Neuronal stem cell (in vitro differentiated cells): ENCODE data around the gene PLAAT2.

Experiments used
- DNase-seq: peaks from one replicate; pipeline ENCODE4 v3.0.0-alpha.2; 2013; ENCODE audit warnings: low spot score
- H2AFZ ChIP-seq: one replicate; pipeline ENCODE4 v1.6.1; 2013; ENCODE audit warnings: mild to moderate bottlenecking, low read length, inconsistent platforms
- H2AK5ac ChIP-seq: 2 replicates; pipeline ENCODE4 v1.6.1; 2013; ENCODE audit warnings: low read depth, mild to moderate bottlenecking, inconsistent platforms, low read length, moderate library complexity, mixed read lengths
- H2BK120ac ChIP-seq: 2 replicates; pipeline ENCODE4 v1.6.1; 2013; ENCODE audit warnings: low read depth, mild to moderate bottlenecking, inconsistent platforms, low read length, moderate library complexity, mixed read lengths
- H2BK12ac ChIP-seq: one replicate; pipeline ENCODE4 v1.6.1; 2013; ENCODE audit warnings: low read length, inconsistent platforms
- H2BK15ac ChIP-seq: 2 replicates; pipeline ENCODE4 v1.6.1; 2013; ENCODE audit warnings: mild to moderate bottlenecking, low read length, inconsistent platforms, mixed read lengths
- H2BK5ac ChIP-seq: one replicate; pipeline ENCODE4 v1.6.1; 2013; ENCODE audit warnings: inconsistent platforms, mild to moderate bottlenecking, low read length, moderate library complexity
- H3K14ac ChIP-seq: one replicate; pipeline ENCODE4 v1.6.1; 2013; ENCODE audit warnings: low read length, inconsistent platforms
- H3K18ac ChIP-seq: 2 replicates; pipeline ENCODE4 v1.6.1; 2013; ENCODE audit warnings: low read length, inconsistent platforms
- H3K23ac ChIP-seq: 2 replicates; pipeline ENCODE4 v1.6.1; 2013; ENCODE audit warnings: low read depth, mild to moderate bottlenecking, mixed read lengths, low read length, inconsistent platforms; ENCODE audit not compliant: poor library complexity
- H3K27ac ChIP-seq: replicated peaks from 3 replicates; pipeline ENCODE4 v1.5.1; 2013; ENCODE audit warnings: low read length, inconsistent platforms
- H3K27me3 ChIP-seq, 3 experiments: 2 replicates each; pipeline ENCODE4 v1.6.1; 2013; ENCODE audit warnings: low read length in 3 of 3, mild to moderate bottlenecking in 2 of 3, inconsistent platforms in 1 of 3, low read depth in 1 of 3, mixed read lengths in 1 of 3, moderate library complexity in 1 of 3; ENCODE audit not compliant: control insufficient read depth in 3 of 3, insufficient read depth in 3 of 3
- H3K36me3 ChIP-seq, 2 donors: replicated peaks in 1 of 2; 2 replicates each; pipeline ENCODE4 v1.6.1; 2013; ENCODE audit warnings: low read length in 2 of 2; ENCODE audit not compliant: control insufficient read depth in 2 of 2, insufficient read depth in 2 of 2
- H3K4ac ChIP-seq: 2 replicates; pipeline ENCODE4 v1.6.1; 2013; ENCODE audit warnings: inconsistent platforms, mild to moderate bottlenecking, low read length, moderate library complexity
- H3K4me1 ChIP-seq, 2 donors: 1 replicate in 1 of 2; 2 replicates in 1 of 2; pipeline ENCODE4 v1.6.1; 2013; ENCODE audit warnings: low read length in 2 of 2, low read depth in 1 of 2; ENCODE audit not compliant: control insufficient read depth in 2 of 2, insufficient read depth in 1 of 2
- H3K4me2 ChIP-seq: one replicate; pipeline ENCODE4 v1.6.1; 2013; ENCODE audit warnings: mild to moderate bottlenecking, low read length, inconsistent platforms; ENCODE audit not compliant: insufficient read depth, poor library complexity, severe bottlenecking
- H3K4me3 ChIP-seq, 2 donors: 2 replicates each; pipeline ENCODE4 v1.5.1; 2013; ENCODE audit warnings: low read length in 2 of 2, mild to moderate bottlenecking in 2 of 2, inconsistent platforms in 1 of 2, moderate library complexity in 1 of 2
- H3K79me1 ChIP-seq: one replicate; pipeline ENCODE4 v1.6.1; 2013; ENCODE audit warnings: low read depth, mild to moderate bottlenecking, inconsistent platforms, low read length, moderate library complexity
- H3K9ac ChIP-seq: one replicate; pipeline ENCODE4 v1.6.1; 2013; ENCODE audit warnings: mild to moderate bottlenecking, low read depth, low read length, inconsistent platforms; ENCODE audit not compliant: poor library complexity
- H3K9me3 ChIP-seq, 2 donors: replicated peaks in 1 of 2; 2 replicates each; pipeline versions ENCODE3 to v1.6.1; 2013; ENCODE audit warnings: low read length in 2 of 2, mild to moderate bottlenecking in 2 of 2, inconsistent platforms in 1 of 2, low read depth in 1 of 2, mixed read lengths in 1 of 2, moderate library complexity in 1 of 2; ENCODE audit not compliant: control insufficient read depth in 2 of 2, insufficient read depth in 1 of 2
- H4K8ac ChIP-seq: one replicate; pipeline ENCODE4 v1.6.1; 2013; ENCODE audit warnings: low read depth, mild to moderate bottlenecking, inconsistent platforms, low read length, moderate library complexity
- H4K91ac ChIP-seq: one replicate; pipeline ENCODE4 v1.6.1; 2013; ENCODE audit warnings: low read length, low read depth, mild to moderate bottlenecking, inconsistent platforms; ENCODE audit not compliant: poor library complexity
- WGBS, 2 donors: extraction: QIAGEN DNeasy Blood & Tissue Kit; methylation state at CpG; one replicate each; pipeline ENCODE4 v1.1.7; 2013; ENCODE audit warnings: missing lambda C conversion rate in 2 of 2, mixed read lengths in 1 of 2; ENCODE audit not compliant: insufficient read length in 2 of 2, insufficient replicate concordance in 1 of 2; ENCODE audit errors: extremely low coverage in 2 of 2; 5-methylcytosine and 5-hydroxymethylcytosine counted together

PLAAT2 gene

DNA sequence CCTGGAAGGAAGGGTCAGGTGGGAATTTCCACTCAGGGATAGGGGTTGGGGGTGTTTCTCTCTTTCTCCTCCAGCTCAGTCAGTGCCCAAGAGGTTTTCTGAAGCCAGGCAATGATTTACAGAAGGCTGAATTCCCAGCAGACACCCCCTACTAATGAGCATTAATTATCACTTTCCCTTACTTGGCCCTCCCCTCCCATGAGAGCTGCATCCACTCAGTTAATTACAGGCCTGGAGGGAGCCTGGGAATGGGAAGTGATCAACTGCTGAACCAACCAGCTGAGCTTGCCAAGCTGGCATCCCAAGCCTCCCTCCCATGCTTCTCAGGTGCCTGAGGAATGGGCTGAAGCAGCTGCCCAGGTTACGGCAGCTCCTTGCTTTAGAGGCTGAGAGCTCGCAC, 56.3 kb downstream of the PLAAT2 start:
- WGBS, 2 donors, result no CpG with 5 or more reads among the region's 2 CpGs
- H3K23ac ChIP-seq, result no peak overlapping the region
- H3K14ac ChIP-seq, result no peak overlapping the region
- H3K4me3 ChIP-seq, result no peak overlapping the region
- no peak overlapping the region for H3K18ac ChIP-seq
- H2BK5ac ChIP-seq, result no peak overlapping the region
- H3K9me3 ChIP-seq, result no peaks in the 10 kb centered on the region
- H3K4me1 ChIP-seq, result peaks cover 0 to 13% of the 10 kb centered on the region in 2 donors
- no peaks in the 10 kb centered on the region for H3K36me3 ChIP-seq
- peaks cover 1% of the 10 kb centered on the region for H3K79me1 ChIP-seq
- peaks cover 0 to 11% (median 0%) of the 10 kb centered on the region in 3 experiments for H3K27me3 ChIP-seq
- H3K4me2 ChIP-seq, result no peak overlapping the region
- no peak overlapping the region for H2AK5ac ChIP-seq
- H3K27ac ChIP-seq, result no peak overlapping the region
- H4K91ac ChIP-seq, result no peak overlapping the region
- no peak overlapping the region for H3K4ac ChIP-seq
- no peak overlapping the region for H2BK15ac ChIP-seq
- H2BK120ac ChIP-seq, result no peak overlapping the region
- no peak overlapping the region for H3K9ac ChIP-seq
- no peak for DNase-seq
- no peak overlapping the region for H2AFZ ChIP-seq
- H4K8ac ChIP-seq, result no peak overlapping the region
- no peak overlapping the region for H2BK12ac ChIP-seq

DNA sequence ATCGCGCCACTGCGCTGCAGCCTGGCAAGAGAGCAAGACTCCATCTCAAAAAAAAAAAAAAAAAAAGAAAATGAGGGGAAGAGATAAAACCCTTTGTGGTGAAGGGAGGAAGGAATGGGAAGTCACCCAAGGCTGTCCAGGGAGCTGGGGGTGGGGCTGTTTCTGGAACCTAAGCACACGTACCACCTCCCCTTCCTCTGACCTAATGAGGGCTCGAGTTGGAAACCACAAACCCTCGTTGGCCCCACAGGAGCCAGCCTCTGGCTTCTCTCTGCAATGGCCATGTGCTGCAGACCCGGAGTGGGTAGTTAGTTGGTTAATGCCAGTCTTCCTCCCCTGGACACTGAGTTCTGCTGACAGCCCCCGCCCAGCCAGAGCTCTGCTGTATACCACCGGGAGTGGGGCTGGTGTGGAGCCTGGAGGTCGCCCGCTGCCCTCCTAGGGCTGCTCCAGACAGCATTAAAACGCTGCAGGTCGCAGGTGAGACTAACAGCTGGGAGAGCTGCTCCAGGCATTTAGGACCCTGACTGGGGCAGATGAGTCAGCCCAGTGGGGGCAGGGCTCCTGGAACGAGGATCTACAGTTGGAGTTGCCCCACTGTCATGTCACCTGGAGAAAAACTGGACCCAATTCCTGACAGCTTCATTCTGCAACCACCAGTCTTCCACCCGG, 57.2 kb downstream of the PLAAT2 start, which contains the start of gene LGALS12:
TSS of gene LGALS12 (plus strand) at position 228 of the 672 bp plus-strand sequence. CDS start at position 603, 375 bp downstream.
- H2AK5ac ChIP-seq, result no peak within 1 kb of the TSS
- no peak within 1 kb of the TSS for H3K14ac ChIP-seq
- no peak within 1 kb of the TSS for H2AFZ ChIP-seq
- no peak within 1 kb of the TSS for H2BK5ac ChIP-seq
- peak within 1 kb of the TSS; percentile 46 for H3K18ac ChIP-seq
- no peaks in the 10 kb centered on the region for H3K9me3 ChIP-seq
- no peak within 1 kb of the TSS for H2BK12ac ChIP-seq
- no peak within 1 kb of the TSS for H2BK120ac ChIP-seq
- H3K4me1 ChIP-seq, result peaks cover 0 to 7% of the 10 kb centered on the region in 2 donors
- no peak within 1 kb of the TSS for H3K4me2 ChIP-seq
- H3K9ac ChIP-seq, result no peak within 1 kb of the TSS
- H3K23ac ChIP-seq, result no peak within 1 kb of the TSS
- no peak within 1 kb of the TSS for H4K8ac ChIP-seq
- peaks cover 0 to 10% (median 0%) of the 10 kb centered on the region in 3 experiments for H3K27me3 ChIP-seq
- H2BK15ac ChIP-seq, result no peak within 1 kb of the TSS
- H3K36me3 ChIP-seq, result no peaks in the 10 kb centered on the region
- no peak within 1 kb of the TSS for H3K4ac ChIP-seq
- no peak within 1 kb of the TSS for H3K27ac ChIP-seq
- DNase-seq, result no peak
- peaks cover 1% of the 10 kb centered on the region for H3K79me1 ChIP-seq
- no peak within 1 kb of the TSS for H4K91ac ChIP-seq
- no peak within 1 kb of the TSS for H3K4me3 ChIP-seq
- WGBS, 2 donors, result no CpG with 5 or more reads among the region's 15 CpGs

DNA sequence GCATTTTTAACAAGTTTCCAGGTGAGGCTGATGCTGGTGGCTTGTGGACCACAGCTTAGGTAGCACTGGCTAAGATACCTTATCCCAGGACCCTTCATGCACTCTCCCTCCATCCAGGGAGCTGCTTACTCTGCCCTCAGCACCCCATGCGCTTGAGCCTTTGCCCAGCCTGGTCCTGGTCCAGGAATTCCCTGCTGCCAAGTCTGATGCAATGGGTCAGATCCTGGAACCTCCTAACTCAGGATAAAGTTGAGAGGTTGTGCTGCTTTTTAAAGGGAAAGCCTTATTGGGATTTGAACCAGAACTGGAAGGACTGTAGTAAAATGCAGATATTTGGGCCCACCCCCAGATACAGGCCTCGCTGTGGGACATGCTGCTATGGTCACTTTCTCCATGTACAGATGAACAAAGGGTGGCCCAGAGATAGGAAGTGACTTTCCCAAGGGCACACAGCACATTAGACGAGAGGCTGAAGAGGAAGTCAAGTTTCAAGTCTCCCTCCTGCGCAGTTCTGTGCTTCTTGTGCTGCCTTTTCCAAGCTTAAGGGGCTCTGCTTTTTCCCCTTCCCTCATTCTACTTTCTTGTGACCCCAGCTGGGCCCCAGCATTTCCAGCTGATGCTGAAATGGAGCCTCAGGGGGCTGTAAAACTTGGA, 58.1 kb downstream of the PLAAT2 start:
- WGBS, 2 donors, result no CpG with 5 or more reads among the region's 4 CpGs

DNA sequence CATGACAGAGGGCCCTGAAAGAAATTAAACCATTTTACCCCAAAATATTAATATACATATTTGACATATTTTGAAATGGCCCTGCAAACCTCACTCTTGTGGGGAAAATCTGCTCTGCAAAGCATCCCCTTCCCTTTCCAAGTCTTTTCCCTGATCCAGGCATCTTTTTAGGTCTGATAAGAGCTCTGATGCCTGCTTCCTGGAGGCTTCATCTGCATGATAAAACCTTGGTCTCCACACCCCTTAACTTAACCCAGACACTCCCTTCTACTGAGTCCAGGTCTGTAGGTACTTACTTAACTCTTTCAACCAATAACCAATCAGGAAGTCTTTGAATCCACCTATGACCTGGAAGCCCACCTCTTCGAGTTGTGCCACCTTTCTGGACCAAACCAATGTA, 59.1 kb downstream of the PLAAT2 start:
- Histone ChIP-seq H3K9ac (no peak overlapping the region), H2BK15ac (no peak overlapping the region), H2BK120ac (no peak overlapping the region), H3K36me3 (no peaks in the 10 kb centered on the region), H4K91ac (no peak overlapping the region), H3K79me1 (no peaks in the 10 kb centered on the region), H2AFZ (no peak overlapping the region), H2BK12ac (no peak overlapping the region), H3K14ac (no peak overlapping the region), H3K23ac (no peak overlapping the region), H3K4me3 (no peak overlapping the region), H2BK5ac (no peak overlapping the region), H3K9me3 (no peaks in the 10 kb centered on the region), H3K27me3 (no peaks in the 10 kb centered on the region), H3K4ac (no peak overlapping the region), H3K4me2 (no peak overlapping the region), H2AK5ac (no peak overlapping the region), H4K8ac (no peak overlapping the region), H3K4me1 (no peaks in the 10 kb centered on the region), H3K27ac (no peak overlapping the region), H3K18ac (no peak overlapping the region)
- no CpG with 5 or more reads among the region's 1 CpG for WGBS, 2 donors
- no peak for DNase-seq

More for the DNA sequence above, 58.1 kb downstream of the PLAAT2 start:
- H2BK120ac ChIP-seq, result no peak overlapping the region
- H3K14ac ChIP-seq, result no peak overlapping the region
- H3K27me3 ChIP-seq, result peaks cover 0 to 4% (median 0%) of the 10 kb centered on the region in 3 experiments
- no peak overlapping the region for H2AFZ ChIP-seq
- no peak overlapping the region for H3K9ac ChIP-seq
- H2AK5ac ChIP-seq, result no peak overlapping the region
- H3K23ac ChIP-seq, result no peak overlapping the region
- no peak overlapping the region for H2BK5ac ChIP-seq
- no peak for DNase-seq
- no peak overlapping the region for H3K27ac ChIP-seq
- H2BK15ac ChIP-seq, result no peak overlapping the region
- no peaks in the 10 kb centered on the region for H3K36me3 ChIP-seq
- H3K4ac ChIP-seq, result no peak overlapping the region
- no peak overlapping the region for H4K8ac ChIP-seq
- H3K9me3 ChIP-seq, result no peaks in the 10 kb centered on the region
- no peak overlapping the region for H2BK12ac ChIP-seq
- H4K91ac ChIP-seq, result no peak overlapping the region
- H3K4me3 ChIP-seq, result no peak overlapping the region
- H3K79me1 ChIP-seq, result no peaks in the 10 kb centered on the region
- no peak overlapping the region for H3K4me2 ChIP-seq
- no peaks in the 10 kb centered on the region for H3K4me1 ChIP-seq
- H3K18ac ChIP-seq, result peak overlapping the region; percentile 7
